Endothelial cell of umbilical vein (primary cell): ENCODE data around the gene OSTM1. TPM values are rescaled to one million over a fixed set of nuclear protein-coding genes. Genes with fewer than 3 reads are reported as not detected.

Source experiments
- BruUV-seq: library from RNA; stranded (reverse); fragments of 400-500 nt; replicated peaks from 2 replicates; lab custom pipeline; 2021; lab: Mats Ljungman, UMichigan
- CTCF ChIA-PET: fragments of 300-600, 350-600 bp; sonication (Branson Sonifier 250); formaldehyde crosslinking; loops from one replicate; lab custom pipeline; 2021; ENCODE audit warnings: antibody characterized with exemption, inconsistent platforms; lab: Charles Lee
- POLR2A ChIA-PET: fragments of 300-600, 350-600 bp; sonication (Branson Sonifier 250); formaldehyde crosslinking; loops from one replicate; lab custom pipeline; 2021; ENCODE audit warnings: antibody characterized with exemption, inconsistent platforms; lab: Charles Lee
- DNase-seq: peaks from one replicate; pipeline ENCODE4 v3.0.0-alpha.2; 2011; ENCODE audit warnings: low read depth, low spot score
- FAIRE-seq: peaks from 2 replicates; lab custom pipeline; 2011; peaks lifted over from hg19 to GRCh38; lab: Jason Lieb, UNC
- H2AFZ ChIP-seq: 2 replicates; pipeline ENCODE4 v1.6.0; 2012; ENCODE audit warnings: low read depth, low read length, control low read depth, inconsistent platforms
- H3K27ac ChIP-seq: 2 replicates; pipeline ENCODE4 v1.5.1; 2011; ENCODE audit warnings: low read depth, mild to moderate bottlenecking, control low read depth, low read length, moderate library complexity; ENCODE audit not compliant: insufficient read depth
- H3K27me3 ChIP-seq, 2 experiments: 2 replicates each; pipeline versions ENCODE4 v1.6.0 to v1.6.1; 2011; ENCODE audit warnings: low read length in 2 of 2, mixed read lengths in 1 of 2; ENCODE audit not compliant: control insufficient read depth in 2 of 2, insufficient read depth in 2 of 2
- H3K36me3 ChIP-seq, 2 experiments: 2 replicates in 1 of 2; 3 replicates in 1 of 2; pipeline ENCODE4 v1.5.1; 2011; ENCODE audit warnings: low read length in 2 of 2, mild to moderate bottlenecking in 1 of 2, moderate library complexity in 1 of 2; ENCODE audit not compliant: control insufficient read depth in 2 of 2, insufficient read depth in 2 of 2; ENCODE audit errors: extremely low read depth in 1 of 2
- H3K4me1 ChIP-seq: 3 replicates; pipeline ENCODE4 v1.5.1; 2011; ENCODE audit warnings: mild to moderate bottlenecking, low read length; ENCODE audit not compliant: control insufficient read depth, insufficient read depth; ENCODE audit errors: extremely low read depth
- H3K4me2 ChIP-seq: 2 replicates; pipeline ENCODE4 v1.6.1; 2011; ENCODE audit warnings: low read length, control low read depth, mixed read lengths; ENCODE audit not compliant: insufficient read depth
- H3K4me3 ChIP-seq, 3 experiments: fragments of 200-600 bp in 1 of 3; sonication (generic), shearing (Covaris generic) in 1 of 3; replicated peaks in 1 of 3; 2 replicates each; pipeline ENCODE4 v1.5.1; 2011 to 2016; ENCODE audit warnings: control low read depth in 3 of 3, low read length in 3 of 3, mild to moderate bottlenecking in 2 of 3, inconsistent platforms in 1 of 3, low read depth in 1 of 3, moderate library complexity in 1 of 3; ENCODE audit not compliant: insufficient read depth in 1 of 3
- H3K79me2 ChIP-seq: 2 replicates; pipeline ENCODE4 v1.6.0; 2012; ENCODE audit warnings: low read length, inconsistent platforms; ENCODE audit not compliant: control insufficient read depth, insufficient read depth
- H3K9ac ChIP-seq: replicated peaks from 2 replicates; pipeline ENCODE3; 2011; ENCODE audit warnings: low read length, control low read depth; ENCODE audit not compliant: insufficient read depth; ENCODE audit errors: extremely low read depth
- H3K9me1 ChIP-seq: replicated peaks from 3 replicates; pipeline ENCODE4 v1.6.0; 2011; ENCODE audit warnings: mild to moderate bottlenecking, low read length; ENCODE audit not compliant: control insufficient read depth, insufficient read depth; ENCODE audit errors: extremely low read depth
- H3K9me3 ChIP-seq: replicated peaks from 2 replicates; pipeline ENCODE4 v1.5.1; 2012; ENCODE audit warnings: low read length, inconsistent platforms; ENCODE audit not compliant: control insufficient read depth, insufficient read depth
- H4K20me1 ChIP-seq: replicated peaks from 2 replicates; pipeline ENCODE3; 2011; ENCODE audit warnings: mild to moderate bottlenecking, low read length; ENCODE audit not compliant: control insufficient read depth, insufficient read depth; ENCODE audit errors: extremely low read depth
- CTCF ChIP-seq, 2 donors: IDR thresholded peaks; 1 replicate in 1 of 2; 2 replicates in 1 of 2; pipeline ENCODE4 v1.5.1; 2011; ENCODE audit warnings: low read length in 2 of 2, mild to moderate bottlenecking in 2 of 2, moderate library complexity in 2 of 2, control low read depth in 1 of 2, inconsistent platforms in 1 of 2, low read depth in 1 of 2; ENCODE audit not compliant: insufficient read depth in 1 of 2; ENCODE audit errors: extremely low read depth in 1 of 2
- EZH2 ChIP-seq: IDR thresholded peaks from 2 replicates; pipeline ENCODE4 v1.6.1; 2012; ENCODE audit warnings: borderline replicate concordance, low read depth, mild to moderate bottlenecking, moderate library complexity, low read length, inconsistent platforms; ENCODE audit not compliant: severe bottlenecking
- FOS ChIP-seq: IDR thresholded peaks from 2 replicates; pipeline ENCODE4 v1.6.1; 2011; ENCODE audit warnings: mild to moderate bottlenecking, low read length, moderate library complexity, borderline replicate concordance; ENCODE audit not compliant: insufficient read depth
- GATA2 ChIP-seq: IDR thresholded peaks from 2 replicates; pipeline ENCODE4 v1.7.0; 2011; ENCODE audit warnings: low read depth, mild to moderate bottlenecking, moderate library complexity, mixed read lengths, low read length; ENCODE audit not compliant: insufficient read length, insufficient read depth
- JUN ChIP-seq: IDR thresholded peaks from 2 replicates; pipeline ENCODE4 v1.6.1; 2011; ENCODE audit warnings: borderline replicate concordance, low read depth; ENCODE audit not compliant: insufficient read length, insufficient read depth
- MAX ChIP-seq: IDR thresholded peaks from 2 replicates; pipeline ENCODE4 v1.6.1; 2011; ENCODE audit not compliant: insufficient read depth, insufficient read length
- MYC ChIP-seq: IDR thresholded peaks from one replicate; pipeline ENCODE4 v1.6.1; 2011; ENCODE audit warnings: mild to moderate bottlenecking, low read depth, low read length
- POLR2A ChIP-seq: IDR thresholded peaks from 2 replicates; pipeline ENCODE4 v1.6.1; 2012; ENCODE audit warnings: low read depth, mild to moderate bottlenecking, control low read depth, low read length
- POLR2AphosphoS5 ChIP-seq: IDR thresholded peaks from 2 replicates; pipeline ENCODE4 v1.6.1; 2012; ENCODE audit warnings: low read depth, mild to moderate bottlenecking, control low read depth, low read length, moderate library complexity; ENCODE audit not compliant: insufficient read depth
- dilution Hi-C: fragments of 300-500 bp; cut with MboI; formaldehyde crosslinking; loops from one replicate; pipeline ENCODE4 v1.15.0; 2019; ENCODE audit warnings: low sequenced_read_pairs; ENCODE audit not compliant: extremely low pct_ligation_motif_present
- intact Hi-C: fragments of 100-400 bp; cut with micrococcal nuclease; formaldehyde crosslinking; loops from one replicate; pipeline ENCODE4 v1.10.0; 2022
- polyA plus RNA-seq, 4 experiments: library from polyadenylated mRNA; depleted of rRNA in 3 of 4; stranded (reverse) in 3 of 4; unstranded in 1 of 4; fragments of >200 nt; gene quantifications; 2 replicates each; pipeline versions ENCODE4 v1.2.1 to v1.2.3, GENCODE V29; 2011 to 2012; ENCODE audit warnings: missing spikeins in 1 of 4
- total RNA-seq: library from RNA; stranded (reverse); gene quantifications from 2 replicates; pipeline ENCODE4 v1.2.3, GENCODE V29; 2021

The OSTM1 gene
- total and polyA plus RNA-seq, 2 donors (not counting 3 experiments of a cell fraction or from before 2014, with no cell fraction given): 23.1 to 26.4 TPM

GRCh38 chr6:108105571-108105970 is 31.0 kb upstream of the OSTM1 start:
- no TSS peak for BruUV-seq
- H3K36me3 ChIP-seq: no peaks in the 10 kb centered on the region
- no peak overlapping the region for H3K4me3 ChIP-seq
- POLR2A ChIA-PET: no interaction called here
- TF ChIP-seq POLR2A (no peak), FOS (no peak), EZH2 (no peak), CTCF (IDR thresholded peaks at IDR 0.05; ENCODE audit: extremely low read depth in 1 of 2, insufficient read depth in 1 of 2, low read depth in 1 of 2, low read length in 2 of 2) (no peak), GATA2 (no peak), MAX (no peak), POLR2AphosphoS5 (no peak), JUN (no peak), MYC (no peak)
- dilution Hi-C loops (no loop called here), intact Hi-C loops (no loop called here)
- DNase-seq: no peak
- no peaks in the 10 kb centered on the region for H3K9me1 ChIP-seq
- no peak for FAIRE-seq
- no peaks in the 10 kb centered on the region for H3K9me3 ChIP-seq
- no peak overlapping the region for H3K27ac ChIP-seq
- H3K9ac ChIP-seq: no peak overlapping the region
- no peak overlapping the region for H3K4me2 ChIP-seq
- CTCF ChIA-PET: interaction anchor here (1.0 to 1.6 kb wide), 2 partner anchors 8 to 386 kb away, joined by 4 to 5 read pairs; no protein-coding TSS in a partner anchor
- H3K79me2 ChIP-seq: no peaks in the 10 kb centered on the region
- H4K20me1 ChIP-seq: no peaks in the 10 kb centered on the region
- no peak overlapping the region for H2AFZ ChIP-seq
- peaks cover 12 to 20% of the 10 kb centered on the region in 2 experiments for H3K27me3 ChIP-seq
- H3K4me1 ChIP-seq: no peaks in the 10 kb centered on the region
